OCI-LY3 (cell line): ENCODE measurements around the gene TUB.

Source experiments
- H2AFZ ChIP-seq: fragments of 200-600, 300-600 bp; shearing (Covaris generic); 2 replicates; pipeline ENCODE4 v1.6.0; 2014; ENCODE audit warnings: antibody characterized with exemption, low read depth, low read length
- H3K27ac ChIP-seq: fragments of 200-600, 300-600 bp; sonication (generic); 2 replicates; pipeline ENCODE4 v1.5.1; 2014; ENCODE audit warnings: mild to moderate bottlenecking, low read length, moderate library complexity, mixed read lengths
- H3K27me3 ChIP-seq: fragments of 200-600, 300-600 bp; sonication (generic); 2 replicates; pipeline ENCODE4 v1.6.1; 2014; ENCODE audit warnings: low read depth, low read length, mixed read lengths
- H3K36me3 ChIP-seq: fragments of 200-600, 300-600 bp; sonication (generic); replicated peaks from 2 replicates; pipeline ENCODE3; 2014; ENCODE audit warnings: low read depth, low read length, mixed read lengths
- H3K4me1 ChIP-seq: fragments of 300-600, 200-600 bp; sonication (generic); 2 replicates; pipeline ENCODE4 v1.6.1; 2014; ENCODE audit warnings: low read length, mixed read lengths
- H3K4me2 ChIP-seq: fragments of 200-600, 300-600 bp; sonication (generic); 2 replicates; pipeline ENCODE4 v1.6.1; 2014; ENCODE audit warnings: low read length, mixed read lengths
- H3K4me3 ChIP-seq: fragments of 300-600, 200-600 bp; sonication (generic); 2 replicates; pipeline ENCODE4 v1.5.1; 2014; ENCODE audit warnings: antibody characterized with exemption, mild to moderate bottlenecking, low read length, moderate library complexity
- H3K79me2 ChIP-seq: fragments of 300-600, 200-600 bp; shearing (Covaris generic); 2 replicates; pipeline ENCODE4 v1.6.1; 2014; ENCODE audit warnings: mild to moderate bottlenecking, low read length, mixed read lengths
- H3K9ac ChIP-seq: fragments of 300-600, 200-600 bp; shearing (Covaris generic); 2 replicates; pipeline ENCODE4 v1.6.0; 2014; ENCODE audit warnings: mild to moderate bottlenecking, low read length, moderate library complexity
- H3K9me3 ChIP-seq: fragments of 200-600, 300-600 bp; shearing (Covaris generic); 2 replicates; pipeline ENCODE4 v1.6.1; 2014; ENCODE audit warnings: low read length, mixed read lengths; ENCODE audit not compliant: insufficient read depth
- H4K20me1 ChIP-seq: fragments of 200-600, 300-600 bp; sonication (generic); 2 replicates; pipeline ENCODE4 v1.6.1; 2016; ENCODE audit warnings: low read length, mixed read lengths; ENCODE audit not compliant: insufficient read depth
- EZH2phosphoT487 ChIP-seq: fragments of 200-600 bp; shearing (Covaris generic); IDR thresholded peaks from 2 replicates; pipeline ENCODE4 v1.6.1; 2018; ENCODE audit warnings: antibody characterized with exemption, mixed run types, low read depth
- TF ChIP-seq, protein P1 (sequence below): fragments of 200-600, 300-600 bp; sonication (generic); IDR thresholded peaks from 2 replicates; pipeline ENCODE4 v1.5.1; 2014; ENCODE audit warnings: antibody characterized with exemption, low read length, low read depth

Gene TUB

DNA sequence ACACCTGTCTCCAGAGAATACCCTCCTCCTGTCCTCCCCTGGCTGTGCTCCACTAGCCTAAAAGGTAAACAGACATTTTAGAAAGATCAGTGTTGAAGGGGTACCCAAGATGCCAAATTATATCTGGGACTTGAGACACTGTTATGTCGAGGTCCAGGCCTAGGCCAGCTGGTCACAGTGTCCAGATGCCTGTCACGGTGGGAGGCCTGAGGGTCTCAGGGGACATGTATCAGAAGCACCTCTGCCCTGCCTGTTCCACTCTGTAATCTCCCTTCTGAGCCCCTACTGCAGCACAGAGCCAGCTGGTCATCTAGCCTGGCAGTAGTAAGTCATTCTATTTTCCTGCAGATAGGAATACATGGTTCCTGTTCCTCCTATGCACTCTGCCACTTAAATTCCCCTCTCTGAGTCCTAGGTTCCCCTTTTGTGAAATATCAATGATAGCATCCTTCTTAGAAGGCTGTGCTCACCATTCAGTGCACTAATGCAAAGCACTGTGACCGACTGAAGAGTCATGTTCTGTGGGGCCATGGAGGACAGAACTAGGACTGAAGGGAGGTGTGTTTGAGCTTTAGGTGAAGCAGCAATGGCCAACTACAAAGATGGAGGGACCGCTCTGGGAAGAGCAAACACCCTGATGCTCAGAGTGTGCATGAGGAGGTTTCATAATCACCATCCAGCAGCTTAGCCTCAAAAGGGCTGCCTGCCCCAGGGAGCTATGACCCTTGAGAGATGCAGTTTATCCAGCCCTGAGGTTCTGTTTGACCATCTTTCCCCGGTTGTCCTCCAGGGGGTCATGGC lies 44.8 kb upstream of the TUB start:
- Histone ChIP-seq H3K27ac (no peak overlapping the region), H3K9ac (no peak overlapping the region), H3K4me2 (no peak overlapping the region), H3K36me3 (no peaks in the 10 kb centered on the region), H3K4me1 (peaks cover 7% of the 10 kb centered on the region), H3K27me3 (0 out of 2 replicates have a peak, but pooled peaks cover 4% of the 10 kb centered on the region), H4K20me1 (no peaks in the 10 kb centered on the region), H3K9me3 (no peaks in the 10 kb centered on the region), H2AFZ (no peak overlapping the region), H3K79me2 (no peaks in the 10 kb centered on the region), H3K4me3 (no peak overlapping the region)
- no peak for TF ChIP-seq EZH2phosphoT487
- TF ChIP-seq, protein P1, sequence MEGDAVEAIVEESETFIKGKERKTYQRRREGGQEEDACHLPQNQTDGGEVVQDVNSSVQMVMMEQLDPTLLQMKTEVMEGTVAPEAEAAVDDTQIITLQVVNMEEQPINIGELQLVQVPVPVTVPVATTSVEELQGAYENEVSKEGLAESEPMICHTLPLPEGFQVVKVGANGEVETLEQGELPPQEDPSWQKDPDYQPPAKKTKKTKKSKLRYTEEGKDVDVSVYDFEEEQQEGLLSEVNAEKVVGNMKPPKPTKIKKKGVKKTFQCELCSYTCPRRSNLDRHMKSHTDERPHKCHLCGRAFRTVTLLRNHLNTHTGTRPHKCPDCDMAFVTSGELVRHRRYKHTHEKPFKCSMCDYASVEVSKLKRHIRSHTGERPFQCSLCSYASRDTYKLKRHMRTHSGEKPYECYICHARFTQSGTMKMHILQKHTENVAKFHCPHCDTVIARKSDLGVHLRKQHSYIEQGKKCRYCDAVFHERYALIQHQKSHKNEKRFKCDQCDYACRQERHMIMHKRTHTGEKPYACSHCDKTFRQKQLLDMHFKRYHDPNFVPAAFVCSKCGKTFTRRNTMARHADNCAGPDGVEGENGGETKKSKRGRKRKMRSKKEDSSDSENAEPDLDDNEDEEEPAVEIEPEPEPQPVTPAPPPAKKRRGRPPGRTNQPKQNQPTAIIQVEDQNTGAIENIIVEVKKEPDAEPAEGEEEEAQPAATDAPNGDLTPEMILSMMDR, result no peak

DNA sequence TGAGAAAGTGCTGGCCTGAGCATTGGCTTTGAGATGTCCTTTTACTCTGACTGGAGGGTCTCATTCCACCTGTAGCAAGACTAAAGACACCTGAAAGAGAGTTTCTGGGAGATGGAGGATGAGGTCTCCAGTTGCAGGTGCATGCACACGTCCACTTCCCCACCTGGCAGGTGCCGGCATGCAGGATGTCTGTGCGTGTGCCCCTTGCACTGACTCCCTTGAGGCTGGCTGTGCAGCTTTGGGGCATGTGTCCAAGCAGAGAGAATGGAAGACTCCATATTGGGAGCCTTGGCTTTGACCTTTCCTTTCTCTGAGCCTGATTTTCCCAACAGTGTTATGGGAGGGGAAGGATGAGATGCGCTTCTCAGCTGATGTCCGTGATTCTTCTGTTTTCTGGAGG lies 44.0 kb upstream of the TUB start:
- Histone ChIP-seq H3K4me3 (no peak overlapping the region), H3K9ac (no peak overlapping the region), H3K4me2 (no peak overlapping the region), H3K27ac (no peak overlapping the region), H3K27me3 (0 out of 2 replicates have a peak, but pooled peaks cover 4% of the 10 kb centered on the region), H3K36me3 (no peaks in the 10 kb centered on the region), H2AFZ (no peak overlapping the region), H4K20me1 (no peaks in the 10 kb centered on the region), H3K9me3 (no peaks in the 10 kb centered on the region), H3K4me1 (peaks cover 7% of the 10 kb centered on the region), H3K79me2 (no peaks in the 10 kb centered on the region)
- no peak for TF ChIP-seq EZH2phosphoT487
- TF ChIP-seq, protein P1, result no peak

DNA sequence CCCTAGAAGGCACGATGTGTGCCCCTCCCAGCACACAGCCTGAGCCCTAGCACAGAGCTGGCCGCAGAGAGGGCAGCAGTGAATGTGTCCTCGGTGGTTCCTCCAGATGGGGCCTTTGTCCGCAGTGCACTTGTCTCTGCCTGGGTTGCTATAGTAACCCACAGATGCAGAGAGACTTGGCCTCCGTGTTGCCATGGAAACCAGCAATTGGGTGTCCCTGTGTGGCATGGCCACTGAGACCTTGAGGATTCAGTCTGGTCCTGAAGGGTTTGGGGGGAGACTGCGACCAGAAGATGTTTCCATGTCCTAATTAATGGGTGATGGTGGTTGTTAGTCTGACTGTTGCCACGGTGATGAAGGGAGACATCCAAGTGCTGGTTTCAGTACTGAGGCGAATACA lies 42.6 kb upstream of the TUB start:
- no peaks in the 10 kb centered on the region for H3K36me3 ChIP-seq
- H2AFZ ChIP-seq, result no peak overlapping the region
- no peaks in the 10 kb centered on the region for H4K20me1 ChIP-seq
- no peak overlapping the region for H3K9ac ChIP-seq
- H3K79me2 ChIP-seq, result no peaks in the 10 kb centered on the region
- no peak overlapping the region for H3K4me2 ChIP-seq
- H3K4me3 ChIP-seq, result no peak overlapping the region
- peaks cover 2% of the 10 kb centered on the region for H3K4me1 ChIP-seq
- TF ChIP-seq, protein P1, result no peak
- TF ChIP-seq EZH2phosphoT487, result no peak
- H3K27ac ChIP-seq, result no peak overlapping the region
- 0 out of 2 replicates have a peak, but pooled peaks cover 4% of the 10 kb centered on the region for H3K27me3 ChIP-seq
- no peaks in the 10 kb centered on the region for H3K9me3 ChIP-seq

DNA sequence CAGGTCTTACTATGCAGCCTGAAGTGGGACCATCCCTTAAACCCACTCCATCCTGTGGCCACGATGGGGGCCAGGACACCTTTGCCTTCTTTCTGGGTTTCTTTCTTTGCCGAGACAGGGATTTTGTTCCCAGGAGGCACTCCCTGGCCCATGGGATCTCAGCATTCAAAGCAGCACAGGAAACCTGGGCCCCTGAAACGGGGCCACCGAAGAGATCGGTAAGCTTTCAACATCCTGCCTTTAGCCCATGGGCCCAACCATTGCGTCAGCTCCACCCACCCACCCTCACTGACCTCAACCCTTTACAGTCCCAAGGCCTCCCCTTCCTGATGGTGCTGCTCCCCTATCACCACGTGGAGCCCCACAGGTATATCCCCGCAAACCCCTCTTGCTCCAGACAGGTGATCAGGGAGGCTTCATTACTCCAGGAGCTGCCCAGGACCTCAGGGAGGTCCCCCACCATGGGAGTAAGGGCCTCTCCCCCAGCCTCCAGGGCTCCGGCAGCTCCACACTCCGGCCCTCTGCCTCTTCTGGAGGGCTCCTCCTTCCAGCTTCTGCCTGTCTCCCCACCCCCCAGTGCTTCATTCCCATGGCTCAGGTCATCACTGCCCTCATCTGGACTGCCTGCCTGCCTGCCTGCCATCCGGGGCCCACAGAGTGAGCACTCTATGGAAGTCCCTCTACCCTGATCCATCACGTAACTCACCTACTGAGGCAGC lies 42.0 kb upstream of the TUB start:
- H3K79me2 ChIP-seq, result no peaks in the 10 kb centered on the region
- TF ChIP-seq EZH2phosphoT487, result no peak
- TF ChIP-seq, protein P1, result no peak
- H3K27me3 ChIP-seq, result peaks cover 9% of the 10 kb centered on the region; the same call in 1 of the 2 replicates
- H2AFZ ChIP-seq, result no peak overlapping the region
- no peaks in the 10 kb centered on the region for H3K4me1 ChIP-seq
- no peak overlapping the region for H3K27ac ChIP-seq
- H4K20me1 ChIP-seq, result no peaks in the 10 kb centered on the region
- no peaks in the 10 kb centered on the region for H3K36me3 ChIP-seq
- H3K4me2 ChIP-seq, result no peak overlapping the region
- H3K9ac ChIP-seq, result no peak overlapping the region
- no peaks in the 10 kb centered on the region for H3K9me3 ChIP-seq
- no peak overlapping the region for H3K4me3 ChIP-seq
